ENCODE measurements around the gene VSTM1.
"Not testable (repeated sequence)": the region's sequence is repeated elsewhere in the genome, so short reads cannot be mapped to it uniquely, and the experiment has no call there.

The VSTM1 gene

GRCh38 chr19:54069470-54069869, 5.8 kb upstream of the VSTM1 start:
- no peak for DNase-seq

GRCh38 chr19:54062643-54063042, 1.1 kb downstream of the VSTM1 start:
- no peak for DNase-seq

- DNase-seq: no peak
Measured at GRCh38 chr19:54047616-54048015, 16.1 kb downstream of the VSTM1 start.

- no peak for DNase-seq
Measured at GRCh38 chr19:54045771-54046170, 17.9 kb downstream of the VSTM1 start.

DNA sequence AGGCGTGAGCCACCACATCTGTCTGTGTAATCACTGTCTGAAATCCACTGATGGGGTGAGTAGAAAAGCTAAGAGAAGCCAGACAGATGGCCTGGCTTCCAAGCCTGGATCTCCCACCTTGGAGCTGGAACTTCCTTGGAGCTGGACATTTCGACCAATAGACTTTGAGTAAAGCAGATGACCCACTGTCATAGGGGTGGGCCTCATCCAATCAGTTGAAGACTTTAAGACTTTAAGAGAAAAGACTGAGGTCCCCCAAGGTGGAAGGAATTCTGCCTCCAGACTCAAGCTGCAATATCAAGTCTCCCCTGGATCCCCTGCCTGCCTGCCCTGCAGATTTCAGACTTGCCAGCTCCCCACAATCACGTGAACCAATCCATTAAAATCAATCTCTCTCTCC, 20.7 kb downstream of the VSTM1 start:
- DNase-seq: no peak

GRCh38 chr19:54041969-54042606, 21.6 kb downstream of the VSTM1 start:
- no peak for DNase-seq

GRCh38 chr19:54040003-54040402, 23.7 kb downstream of the VSTM1 start:
- no peak for DNase-seq

- not testable (repeated sequence) for DNase-seq
Measured at GRCh38 chr19:54036542-54036941, 27.2 kb downstream of the VSTM1 start.

DNA sequence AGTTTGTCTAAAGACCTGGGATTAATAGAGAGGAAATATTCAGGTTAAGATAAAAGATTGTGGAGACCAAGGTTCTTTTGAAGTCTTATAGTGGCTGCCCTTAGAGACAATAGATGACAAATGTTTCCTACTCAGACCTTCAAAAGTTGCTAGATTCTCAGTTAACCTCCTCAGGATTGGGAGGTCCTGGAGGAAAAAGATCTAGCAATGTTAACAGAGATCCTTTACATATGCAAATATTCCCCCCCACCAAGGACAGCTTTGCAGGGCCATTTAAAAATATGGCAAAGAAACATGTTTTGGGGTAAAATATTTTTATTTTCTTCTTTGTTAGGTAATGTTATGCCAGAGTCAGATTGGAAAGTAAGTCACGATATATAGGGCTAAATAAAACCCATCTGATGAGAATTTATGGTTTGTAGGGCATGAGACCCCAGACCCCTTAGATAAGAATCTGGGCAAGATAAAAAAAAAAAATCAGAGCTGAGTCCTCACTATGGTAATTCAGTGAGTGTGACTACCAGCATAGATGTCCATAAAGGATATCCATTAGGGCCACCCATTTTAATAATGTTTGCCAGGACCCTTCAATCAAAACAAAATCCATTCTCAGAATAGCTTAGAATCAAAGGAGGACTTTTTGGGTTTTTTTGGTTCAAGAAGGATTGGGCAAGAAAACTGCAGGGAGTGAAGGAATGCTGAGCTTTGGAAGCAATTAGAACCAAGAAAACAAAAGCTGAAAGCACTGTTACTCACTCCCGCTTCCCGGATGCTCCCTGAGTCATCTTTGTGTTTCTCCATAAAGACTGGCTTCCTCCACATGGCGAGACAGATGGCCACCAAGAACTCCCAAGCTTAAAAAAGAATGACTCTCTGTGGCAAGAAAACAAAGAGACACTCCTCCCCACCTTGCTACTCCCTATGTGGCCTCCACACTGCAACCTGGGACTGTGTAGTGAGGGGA, 28.2 kb downstream of the VSTM1 start:
- DNase-seq: no peak

DNA sequence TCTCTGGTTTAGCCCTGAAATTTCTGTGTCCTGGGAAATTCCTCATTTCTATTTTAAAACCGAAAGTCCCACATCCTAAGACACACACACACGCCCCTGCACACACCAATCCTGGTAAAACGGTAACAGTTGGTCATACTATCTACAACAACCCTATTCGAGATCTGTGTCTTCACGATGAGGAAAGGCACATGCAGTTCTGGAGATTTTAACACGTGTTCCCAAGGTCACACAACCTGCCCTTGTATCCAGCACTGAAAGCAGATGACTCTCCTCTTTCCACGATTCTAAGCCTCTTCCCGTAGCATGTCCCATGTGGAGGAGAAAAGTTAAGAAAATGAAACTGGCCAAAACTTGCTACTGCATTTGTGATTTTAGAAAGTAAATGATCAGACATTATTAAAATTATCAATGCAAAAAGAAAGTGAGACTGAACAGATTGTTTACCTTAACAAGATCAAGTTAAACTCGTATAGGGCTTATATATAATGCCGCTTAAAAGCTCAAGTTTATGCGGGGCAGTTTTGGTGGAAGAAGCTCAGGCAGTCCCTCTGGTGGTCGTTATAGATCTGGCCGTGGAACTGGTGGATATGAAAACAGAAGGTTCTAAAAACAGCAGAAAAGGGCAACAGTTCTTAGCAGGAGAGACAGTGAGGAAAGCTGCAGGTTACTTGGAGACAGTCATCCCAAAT, 32.7 kb downstream of the VSTM1 start:
- no peak for DNase-seq

- DNase-seq: peak; percentile 47
Measured at GRCh38 chr19:54029930-54030490, 33.7 kb downstream of the VSTM1 start.

DNA sequence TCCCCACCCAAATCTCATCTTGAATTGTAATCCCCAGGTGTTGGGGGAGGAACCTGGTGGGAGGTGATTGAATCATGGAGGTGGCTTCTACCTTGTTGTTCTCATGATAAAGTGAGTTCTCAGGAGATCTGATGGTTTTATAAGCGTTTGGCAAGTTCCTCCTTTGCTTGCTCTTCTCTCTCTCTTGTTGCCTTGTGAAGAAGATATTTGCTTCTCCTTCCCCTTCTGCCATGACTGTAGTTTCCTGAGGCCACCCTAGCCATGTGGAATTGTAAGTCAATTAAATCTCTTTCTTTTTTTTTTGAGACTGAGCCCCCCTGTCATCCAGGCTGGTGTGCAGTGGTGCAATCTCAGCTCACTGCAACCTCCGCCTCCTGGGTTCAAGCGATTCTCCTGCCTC, 34.4 kb downstream of the VSTM1 start:
- no peak for DNase-seq

- no peak for DNase-seq
Measured at GRCh38 chr19:54026656-54027055, 37.0 kb downstream of the VSTM1 start.

- DNase-seq: no peak
Measured at GRCh38 chr19:54024660-54025059, 39.0 kb downstream of the VSTM1 start.

- no peak for DNase-seq
Measured at GRCh38 chr19:54023191-54023590, 40.5 kb downstream of the VSTM1 start.

GRCh38 chr19:54021932-54022331, 41.8 kb downstream of the VSTM1 start:
- no peak for DNase-seq

GRCh38 chr19:54021363-54021762, 42.3 kb downstream of the VSTM1 start:
- no peak for DNase-seq

- no peak for DNase-seq
Measured at GRCh38 chr19:54017261-54017660, 46.4 kb downstream of the VSTM1 start.

DNA sequence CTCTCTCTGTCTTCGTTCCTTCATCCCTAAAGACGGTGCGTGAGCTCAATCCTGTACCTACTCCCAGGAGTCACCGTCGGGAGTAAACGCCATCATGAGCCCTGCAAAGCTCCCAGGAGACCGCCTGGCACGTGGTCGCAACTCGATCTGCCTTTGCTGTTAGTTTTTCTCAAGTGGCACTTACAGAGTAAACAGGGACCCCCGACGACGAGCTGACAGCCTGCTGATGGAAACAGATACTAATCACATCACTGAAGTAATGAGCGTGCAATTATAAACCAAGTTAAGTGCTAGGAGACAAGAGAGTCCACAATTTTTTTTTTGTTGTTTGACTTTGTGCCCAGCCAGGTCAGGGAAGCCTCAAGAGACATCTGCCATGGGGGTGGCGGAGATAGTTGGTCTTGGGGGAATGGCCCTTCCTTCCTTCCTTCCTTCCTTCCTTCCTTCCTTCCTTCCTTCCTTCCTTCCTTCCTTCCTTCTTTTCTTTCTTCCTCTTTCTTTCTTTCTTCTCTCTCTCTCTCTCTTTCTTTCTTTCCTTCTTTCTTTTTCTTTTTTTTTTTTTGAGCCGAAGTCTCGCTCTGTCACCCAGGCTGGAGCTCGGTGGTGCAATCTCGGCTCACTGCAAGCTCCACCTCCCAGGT, 48.7 kb downstream of the VSTM1 start:
- no peak for DNase-seq

GRCh38 chr19:54013866-54014265, 49.8 kb downstream of the VSTM1 start:
- DNase-seq: no peak

- no peak for DNase-seq
Measured at GRCh38 chr19:54011507-54012211, 52.0 kb downstream of the VSTM1 start.

DNA sequence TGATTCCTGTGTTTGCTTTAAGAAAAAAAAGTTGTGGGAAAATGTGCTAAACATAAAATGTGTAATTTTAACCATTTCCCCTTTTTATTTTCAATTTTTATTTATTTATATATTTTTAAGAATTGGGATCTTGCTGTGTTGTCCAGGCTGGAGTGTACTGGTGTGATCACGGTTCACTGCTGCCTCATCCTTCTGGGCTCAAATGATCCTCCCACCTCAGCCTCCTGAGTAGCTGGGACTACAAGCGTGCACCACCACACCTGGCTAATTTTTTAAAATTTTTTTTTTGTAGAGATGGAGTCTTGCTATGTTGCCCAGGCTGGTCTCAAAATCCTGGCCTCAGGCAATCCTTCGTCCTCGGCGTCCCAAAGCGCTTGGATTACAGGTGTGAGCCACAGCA, 53.2 kb downstream of the VSTM1 start:
- no peak for DNase-seq

Measured in activated T-cell treated with anti-CD3 and anti-CD28 coated beads for 4 hours (primary cell).